SK-N-SH treated with all-trans-retinoic acid at 6 μM for 48 hours (cell line): ENCODE results near the gene ADAM23.

Source experiments
- ATAC-seq: fragments of 200-7000 bp; cut with Tn5 transposase; 3 replicates; pipeline ENCODE4 v1.9.1; 2020; ENCODE audit warnings: mild to moderate bottlenecking, moderate library complexity
- ARNTL ChIP-seq: fragments of 450-650 bp; formaldehyde crosslinking; IDR thresholded peaks from 2 replicates; pipeline ENCODE4 v1.5.0; 2020; ENCODE audit warnings: low read depth, mild to moderate bottlenecking, moderate library complexity, borderline replicate concordance
- BACH2 ChIP-seq: fragments of 250-450 bp; sonication (Bioruptor Pico); IDR thresholded peaks from 2 replicates; pipeline ENCODE4 v1.9.0; 2021; ENCODE audit warnings: mild to moderate bottlenecking, borderline replicate concordance
- CSDC2 ChIP-seq: fragments of 250-450 bp; sonication (Bioruptor Pico); IDR thresholded peaks from 2 replicates; pipeline ENCODE4 v1.5.0; 2020; ENCODE audit warnings: mild to moderate bottlenecking, moderate library complexity
- ESRRG ChIP-seq: fragments of 250-450 bp; sonication (Bioruptor Pico); IDR thresholded peaks from 2 replicates; pipeline ENCODE4 v1.6.1; 2021; ENCODE audit warnings: mild to moderate bottlenecking
- GLIS3 ChIP-seq: fragments of 250-450 bp; sonication (Bioruptor Pico); IDR thresholded peaks from 2 replicates; pipeline ENCODE4 v1.5.0; 2020; ENCODE audit warnings: mild to moderate bottlenecking, moderate library complexity
- ISL1 ChIP-seq: fragments of 250-450 bp; sonication (Bioruptor Pico); IDR thresholded peaks from 2 replicates; pipeline ENCODE4 v2.1.2; 2022; ENCODE audit warnings: mild to moderate bottlenecking, moderate library complexity
- OSR1 ChIP-seq: fragments of 250-450 bp; sonication (Bioruptor Pico); IDR thresholded peaks from 2 replicates; pipeline ENCODE4 v1.8.0; 2022; ENCODE audit warnings: moderate library complexity, mild to moderate bottlenecking, inconsistent platforms
- PPARA ChIP-seq: fragments of 250-450 bp; sonication (Bioruptor Pico); IDR thresholded peaks from 2 replicates; pipeline ENCODE4 v1.5.0; 2020; ENCODE audit warnings: mild to moderate bottlenecking, borderline replicate concordance
- RARB ChIP-seq: fragments of 250-450 bp; sonication (Bioruptor Pico); IDR thresholded peaks from 2 replicates; pipeline ENCODE4 v1.8.0; 2021; ENCODE audit warnings: mild to moderate bottlenecking, moderate library complexity
- SNAI2 ChIP-seq: fragments of 250-450 bp; sonication (Bioruptor Pico); IDR thresholded peaks from 2 replicates; pipeline ENCODE4 v1.5.0; 2020; ENCODE audit warnings: mild to moderate bottlenecking, moderate library complexity
- TCF4 ChIP-seq: fragments of 250-450 bp; sonication (Bioruptor Pico); IDR thresholded peaks from 2 replicates; pipeline ENCODE4 v1.8.0; 2021; ENCODE audit warnings: mild to moderate bottlenecking, moderate library complexity, borderline replicate concordance
- ZC3H10 ChIP-seq: fragments of 250-450 bp; sonication (Bioruptor Pico); IDR thresholded peaks from 2 replicates; pipeline ENCODE4 v1.5.1; 2021; ENCODE audit warnings: mild to moderate bottlenecking, moderate library complexity
- ZFP3 ChIP-seq: fragments of 250-450 bp; sonication (Bioruptor Pico); IDR thresholded peaks from 2 replicates; pipeline ENCODE4 v1.5.0; 2020; ENCODE audit warnings: mild to moderate bottlenecking, moderate library complexity
- ZFP30 ChIP-seq: fragments of 450-650 bp; formaldehyde crosslinking; IDR thresholded peaks from 2 replicates; pipeline ENCODE4 v1.5.0; 2022; ENCODE audit warnings: mild to moderate bottlenecking, moderate library complexity
- ZNF8 ChIP-seq: fragments of 450-650 bp; formaldehyde crosslinking; IDR thresholded peaks from 2 replicates; pipeline ENCODE4 v1.5.0; 2020; ENCODE audit warnings: mild to moderate bottlenecking, moderate library complexity
- TF ChIP-seq, protein P1 (sequence below): fragments of 250-450 bp; sonication (Bioruptor Pico); IDR thresholded peaks from 2 replicates; pipeline ENCODE4 v1.5.0; 2020; ENCODE audit warnings: mild to moderate bottlenecking, moderate library complexity
- TF ChIP-seq, protein P2 (sequence below): fragments of 250-450 bp; sonication (Bioruptor Pico); IDR thresholded peaks from 2 replicates; pipeline ENCODE4 v1.8.0; 2021; ENCODE audit warnings: low read depth, mild to moderate bottlenecking, moderate library complexity, borderline replicate concordance
- TF ChIP-seq, protein P3 (sequence below): fragments of 250-450 bp; sonication (Bioruptor Pico); IDR thresholded peaks from 2 replicates; pipeline ENCODE4 v1.5.1; 2020; ENCODE audit warnings: low read depth, mild to moderate bottlenecking, moderate library complexity
- TF ChIP-seq, protein P4 (sequence below): fragments of 250-450 bp; sonication (Bioruptor Pico); IDR thresholded peaks from 2 replicates; pipeline ENCODE4 v1.5.1; 2021; ENCODE audit warnings: mild to moderate bottlenecking, moderate library complexity
- TF ChIP-seq, protein P5 (sequence below): fragments of 250-450 bp; sonication (Bioruptor Pico); IDR thresholded peaks from 2 replicates; pipeline ENCODE4 v1.8.0; 2020; ENCODE audit warnings: mild to moderate bottlenecking, moderate library complexity, borderline replicate concordance

Gene ADAM23

DNA sequence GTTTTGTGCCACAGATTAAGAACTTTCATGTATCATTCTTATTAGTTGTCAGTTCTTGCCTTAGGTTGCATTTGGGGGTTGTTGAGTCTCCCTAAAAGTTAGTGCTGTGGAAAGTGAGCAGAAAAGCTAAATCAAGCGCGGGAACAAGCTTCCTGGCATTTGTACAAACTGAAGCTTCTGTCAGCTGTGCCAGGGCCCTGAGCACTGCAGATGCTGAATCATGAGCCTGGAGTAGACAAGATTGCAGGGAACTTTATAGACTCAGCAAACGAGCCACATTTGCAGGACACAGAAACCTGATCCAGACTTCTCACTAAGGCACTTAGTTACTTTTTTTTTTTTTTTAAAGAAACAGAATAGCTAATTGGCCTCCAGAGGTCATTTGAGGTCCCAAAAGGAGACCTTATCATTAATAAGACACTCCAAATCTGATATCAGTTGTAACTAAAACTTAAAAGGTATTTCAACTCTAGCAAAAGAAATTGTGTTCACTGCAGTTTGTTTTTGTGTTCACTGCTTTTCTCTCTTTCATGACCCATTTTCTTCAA, 88.7 kb downstream of the ADAM23 start:
- peak; percentile 78 for ATAC-seq
- no peak for TF ChIP-seq ESRRG (CRISPR knock-in tag)
- TF ChIP-seq ZFP3 (CRISPR knock-in tag): no peak
- TF ChIP-seq ZC3H10: no peak
- TF ChIP-seq ZNF8 (CRISPR knock-in tag): no peak
- no peak for TF ChIP-seq PPARA (CRISPR knock-in tag)
- TF ChIP-seq, protein P1, sequence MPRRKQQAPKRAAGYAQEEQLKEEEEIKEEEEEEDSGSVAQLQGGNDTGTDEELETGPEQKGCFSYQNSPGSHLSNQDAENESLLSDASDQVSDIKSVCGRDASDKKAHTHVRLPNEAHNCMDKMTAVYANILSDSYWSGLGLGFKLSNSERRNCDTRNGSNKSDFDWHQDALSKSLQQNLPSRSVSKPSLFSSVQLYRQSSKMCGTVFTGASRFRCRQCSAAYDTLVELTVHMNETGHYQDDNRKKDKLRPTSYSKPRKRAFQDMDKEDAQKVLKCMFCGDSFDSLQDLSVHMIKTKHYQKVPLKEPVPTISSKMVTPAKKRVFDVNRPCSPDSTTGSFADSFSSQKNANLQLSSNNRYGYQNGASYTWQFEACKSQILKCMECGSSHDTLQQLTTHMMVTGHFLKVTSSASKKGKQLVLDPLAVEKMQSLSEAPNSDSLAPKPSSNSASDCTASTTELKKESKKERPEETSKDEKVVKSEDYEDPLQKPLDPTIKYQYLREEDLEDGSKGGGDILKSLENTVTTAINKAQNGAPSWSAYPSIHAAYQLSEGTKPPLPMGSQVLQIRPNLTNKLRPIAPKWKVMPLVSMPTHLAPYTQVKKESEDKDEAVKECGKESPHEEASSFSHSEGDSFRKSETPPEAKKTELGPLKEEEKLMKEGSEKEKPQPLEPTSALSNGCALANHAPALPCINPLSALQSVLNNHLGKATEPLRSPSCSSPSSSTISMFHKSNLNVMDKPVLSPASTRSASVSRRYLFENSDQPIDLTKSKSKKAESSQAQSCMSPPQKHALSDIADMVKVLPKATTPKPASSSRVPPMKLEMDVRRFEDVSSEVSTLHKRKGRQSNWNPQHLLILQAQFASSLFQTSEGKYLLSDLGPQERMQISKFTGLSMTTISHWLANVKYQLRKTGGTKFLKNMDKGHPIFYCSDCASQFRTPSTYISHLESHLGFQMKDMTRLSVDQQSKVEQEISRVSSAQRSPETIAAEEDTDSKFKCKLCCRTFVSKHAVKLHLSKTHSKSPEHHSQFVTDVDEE: no peak
- no peak for TF ChIP-seq BACH2 (CRISPR knock-in tag)
- TF ChIP-seq, protein P2, sequence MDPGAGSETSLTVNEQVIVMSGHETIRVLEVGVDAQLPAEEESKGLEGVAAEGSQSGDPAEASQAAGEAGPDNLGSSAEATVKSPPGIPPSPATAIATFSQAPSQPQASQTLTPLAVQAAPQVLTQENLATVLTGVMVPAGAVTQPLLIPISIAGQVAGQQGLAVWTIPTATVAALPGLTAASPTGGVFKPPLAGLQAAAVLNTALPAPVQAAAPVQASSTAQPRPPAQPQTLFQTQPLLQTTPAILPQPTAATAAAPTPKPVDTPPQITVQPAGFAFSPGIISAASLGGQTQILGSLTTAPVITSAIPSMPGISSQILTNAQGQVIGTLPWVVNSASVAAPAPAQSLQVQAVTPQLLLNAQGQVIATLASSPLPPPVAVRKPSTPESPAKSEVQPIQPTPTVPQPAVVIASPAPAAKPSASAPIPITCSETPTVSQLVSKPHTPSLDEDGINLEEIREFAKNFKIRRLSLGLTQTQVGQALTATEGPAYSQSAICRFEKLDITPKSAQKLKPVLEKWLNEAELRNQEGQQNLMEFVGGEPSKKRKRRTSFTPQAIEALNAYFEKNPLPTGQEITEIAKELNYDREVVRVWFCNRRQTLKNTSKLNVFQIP (CRISPR knock-in tag): no peak

DNA sequence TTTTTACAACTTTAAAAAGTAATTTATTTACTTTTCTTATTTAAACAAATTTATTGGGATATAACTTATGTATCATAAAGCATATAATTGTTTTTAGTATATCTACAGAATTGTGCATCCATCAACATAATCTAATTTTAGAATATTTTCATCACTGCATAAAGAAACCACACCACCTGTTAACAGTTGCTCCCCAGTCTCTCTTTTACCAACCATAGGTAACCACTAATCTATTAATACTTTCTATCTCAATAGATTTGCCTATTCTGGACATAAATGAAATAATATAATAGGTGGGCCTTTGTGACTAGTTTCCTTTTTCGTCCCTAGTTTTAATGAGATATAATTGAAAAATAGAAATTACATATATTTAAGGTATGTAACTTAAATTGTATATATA, 90.6 kb downstream of the ADAM23 start:
- ATAC-seq: no peak
- no peak for TF ChIP-seq CSDC2 (CRISPR knock-in tag)
- TF ChIP-seq ARNTL: no peak
- TF ChIP-seq ZNF8 (CRISPR knock-in tag): no peak
- TF ChIP-seq OSR1 (CRISPR knock-in tag): no peak
- TF ChIP-seq, protein P3, sequence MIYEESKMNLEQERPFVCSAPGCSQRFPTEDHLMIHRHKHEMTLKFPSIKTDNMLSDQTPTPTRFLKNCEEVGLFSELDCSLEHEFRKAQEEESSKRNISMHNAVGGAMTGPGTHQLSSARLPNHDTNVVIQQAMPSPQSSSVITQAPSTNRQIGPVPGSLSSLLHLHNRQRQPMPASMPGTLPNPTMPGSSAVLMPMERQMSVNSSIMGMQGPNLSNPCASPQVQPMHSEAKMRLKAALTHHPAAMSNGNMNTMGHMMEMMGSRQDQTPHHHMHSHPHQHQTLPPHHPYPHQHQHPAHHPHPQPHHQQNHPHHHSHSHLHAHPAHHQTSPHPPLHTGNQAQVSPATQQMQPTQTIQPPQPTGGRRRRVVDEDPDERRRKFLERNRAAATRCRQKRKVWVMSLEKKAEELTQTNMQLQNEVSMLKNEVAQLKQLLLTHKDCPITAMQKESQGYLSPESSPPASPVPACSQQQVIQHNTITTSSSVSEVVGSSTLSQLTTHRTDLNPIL (CRISPR knock-in tag): no peak
- TF ChIP-seq RARB: no peak
- no peak for TF ChIP-seq GLIS3
- TF ChIP-seq, protein P4, sequence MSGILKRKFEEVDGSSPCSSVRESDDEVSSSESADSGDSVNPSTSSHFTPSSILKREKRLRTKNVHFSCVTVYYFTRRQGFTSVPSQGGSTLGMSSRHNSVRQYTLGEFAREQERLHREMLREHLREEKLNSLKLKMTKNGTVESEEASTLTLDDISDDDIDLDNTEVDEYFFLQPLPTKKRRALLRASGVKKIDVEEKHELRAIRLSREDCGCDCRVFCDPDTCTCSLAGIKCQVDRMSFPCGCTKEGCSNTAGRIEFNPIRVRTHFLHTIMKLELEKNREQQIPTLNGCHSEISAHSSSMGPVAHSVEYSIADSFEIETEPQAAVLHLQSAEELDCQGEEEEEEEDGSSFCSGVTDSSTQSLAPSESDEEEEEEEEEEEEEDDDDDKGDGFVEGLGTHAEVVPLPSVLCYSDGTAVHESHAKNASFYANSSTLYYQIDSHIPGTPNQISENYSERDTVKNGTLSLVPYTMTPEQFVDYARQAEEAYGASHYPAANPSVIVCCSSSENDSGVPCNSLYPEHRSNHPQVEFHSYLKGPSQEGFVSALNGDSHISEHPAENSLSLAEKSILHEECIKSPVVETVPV (CRISPR knock-in tag): no peak
- TF ChIP-seq SNAI2 (CRISPR knock-in tag): no peak
- TF ChIP-seq, protein P2 (CRISPR knock-in tag): no peak
- TF ChIP-seq, protein P1: no peak
- TF ChIP-seq TCF4 (CRISPR knock-in tag): no peak
- TF ChIP-seq ZFP3 (CRISPR knock-in tag): no peak
- no peak for TF ChIP-seq ISL1 (CRISPR knock-in tag)
- no peak for TF ChIP-seq ZC3H10
- TF ChIP-seq ZFP30 (CRISPR knock-in tag): no peak
- TF ChIP-seq BACH2 (CRISPR knock-in tag): no peak
- TF ChIP-seq, protein P5, sequence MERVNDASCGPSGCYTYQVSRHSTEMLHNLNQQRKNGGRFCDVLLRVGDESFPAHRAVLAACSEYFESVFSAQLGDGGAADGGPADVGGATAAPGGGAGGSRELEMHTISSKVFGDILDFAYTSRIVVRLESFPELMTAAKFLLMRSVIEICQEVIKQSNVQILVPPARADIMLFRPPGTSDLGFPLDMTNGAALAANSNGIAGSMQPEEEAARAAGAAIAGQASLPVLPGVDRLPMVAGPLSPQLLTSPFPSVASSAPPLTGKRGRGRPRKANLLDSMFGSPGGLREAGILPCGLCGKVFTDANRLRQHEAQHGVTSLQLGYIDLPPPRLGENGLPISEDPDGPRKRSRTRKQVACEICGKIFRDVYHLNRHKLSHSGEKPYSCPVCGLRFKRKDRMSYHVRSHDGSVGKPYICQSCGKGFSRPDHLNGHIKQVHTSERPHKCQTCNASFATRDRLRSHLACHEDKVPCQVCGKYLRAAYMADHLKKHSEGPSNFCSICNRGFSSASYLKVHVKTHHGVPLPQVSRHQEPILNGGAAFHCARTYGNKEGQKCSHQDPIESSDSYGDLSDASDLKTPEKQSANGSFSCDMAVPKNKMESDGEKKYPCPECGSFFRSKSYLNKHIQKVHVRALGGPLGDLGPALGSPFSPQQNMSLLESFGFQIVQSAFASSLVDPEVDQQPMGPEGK (CRISPR knock-in tag): no peak
